CD4-positive, alpha-beta T cell treated with Interleukin-4 for 4 hours (primary cell): ENCODE results near the gene CARD18.

Source experiments
- DNase-seq: peaks from one replicate; pipeline ENCODE4 v3.0.0-alpha.2; 2020

Gene CARD18

GRCh38 chr11:105139669-105140068 is at the start of gene CARD18:
Gene CARD18, minus strand, starts transcription at chr11:105139769. Its CDS starts 43 bp downstream, at chr11:105139726.
- no peak for DNase-seq

- no peak for DNase-seq
Measured at GRCh38 chr11:105183987-105184386, 44.4 kb upstream of the CARD18 start.

DNA sequence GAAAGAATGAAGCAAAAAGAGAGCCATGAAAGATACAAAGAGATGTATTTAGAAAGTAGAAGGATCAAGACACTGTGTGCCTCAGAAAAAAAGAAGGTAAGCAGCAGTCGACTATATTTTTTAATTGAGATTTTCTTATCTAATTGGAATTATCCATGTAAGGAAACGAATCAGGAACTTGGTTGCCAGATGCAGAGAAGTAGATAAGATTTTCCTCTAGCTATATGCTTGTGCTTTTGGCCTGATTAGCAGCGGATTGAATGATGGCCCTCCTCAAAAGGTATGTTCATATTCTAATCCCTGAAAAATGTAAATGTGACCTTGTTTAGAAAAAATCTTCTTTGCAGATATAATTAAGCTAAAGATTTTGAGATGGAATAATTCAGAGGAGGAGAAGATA is 43.9 kb upstream of the CARD18 start:
- DNase-seq = no peak

DNA sequence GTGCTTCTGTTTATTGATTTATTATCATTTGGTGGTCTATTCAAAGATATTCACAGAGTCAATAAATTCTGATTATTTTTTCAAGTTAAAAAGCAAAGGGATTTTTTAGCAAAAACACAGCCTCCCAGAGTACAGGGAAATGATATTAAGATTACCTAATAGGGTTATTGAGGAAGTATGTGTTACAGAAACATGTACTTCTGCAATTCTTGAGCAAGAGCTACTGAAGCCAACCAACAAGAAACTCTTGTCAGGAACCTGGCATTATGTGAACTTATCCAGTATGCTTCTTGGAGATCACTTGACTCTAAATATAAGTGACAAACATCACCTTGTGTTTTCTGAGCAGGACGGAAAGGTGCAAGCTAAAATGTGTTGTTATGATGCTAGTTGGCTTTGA is 42.0 kb upstream of the CARD18 start:
- no peak for DNase-seq

- no peak for DNase-seq
Measured at GRCh38 chr11:105181100-105181499, 41.5 kb upstream of the CARD18 start.

DNA sequence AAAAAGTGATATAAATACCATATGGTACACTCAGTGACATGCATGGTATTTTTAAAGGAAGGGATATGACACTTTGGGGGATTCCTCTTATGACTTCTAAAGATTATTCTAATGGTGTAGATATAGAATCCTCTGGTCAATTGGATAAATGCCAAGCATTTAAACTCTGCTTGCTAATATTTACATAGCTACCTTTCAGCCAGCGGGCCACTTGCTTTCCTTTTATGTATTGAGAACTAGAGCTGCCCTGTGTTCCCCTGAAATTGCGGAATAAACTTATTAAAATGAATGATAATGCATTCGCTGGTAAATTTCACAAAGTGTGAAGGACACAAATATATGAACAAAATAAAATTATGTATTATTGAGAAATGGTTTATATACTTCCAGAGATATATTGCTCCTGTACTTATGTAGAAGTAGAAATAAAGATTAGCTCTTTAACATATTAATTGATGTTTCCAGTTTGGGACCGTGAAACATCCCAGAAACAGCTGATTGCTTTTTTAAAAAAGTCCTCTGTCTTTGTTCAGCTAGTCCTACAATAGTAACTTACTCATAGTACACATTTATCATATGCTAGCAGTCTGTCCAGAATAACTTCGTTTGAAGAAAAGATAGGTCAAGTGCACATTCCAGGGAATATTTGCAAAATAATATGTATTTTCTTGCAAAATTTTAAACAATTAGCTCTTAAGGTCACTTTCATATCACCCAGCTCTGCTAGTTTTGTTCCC is 40.1 kb upstream of the CARD18 start:
- no peak for DNase-seq

DNA sequence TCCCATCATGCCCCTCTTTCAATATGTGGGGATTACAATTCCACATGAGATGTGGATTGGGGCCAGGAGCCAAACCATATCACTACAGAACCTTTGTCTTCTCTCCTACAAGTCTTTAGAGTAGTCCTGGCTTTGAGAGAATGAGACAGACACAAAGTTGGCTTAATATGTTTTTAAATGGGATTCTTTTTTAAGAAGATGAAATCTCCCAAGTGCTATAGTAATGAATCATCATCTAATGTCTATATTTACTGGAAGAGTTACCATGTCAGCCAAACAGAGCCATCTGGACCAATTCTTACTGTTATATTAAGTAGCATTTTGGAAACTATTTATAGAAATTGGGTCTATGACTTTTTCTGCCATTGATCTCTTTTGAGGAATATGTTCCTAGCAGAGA is 38.1 kb upstream of the CARD18 start:
- DNase-seq = no peak

DNA sequence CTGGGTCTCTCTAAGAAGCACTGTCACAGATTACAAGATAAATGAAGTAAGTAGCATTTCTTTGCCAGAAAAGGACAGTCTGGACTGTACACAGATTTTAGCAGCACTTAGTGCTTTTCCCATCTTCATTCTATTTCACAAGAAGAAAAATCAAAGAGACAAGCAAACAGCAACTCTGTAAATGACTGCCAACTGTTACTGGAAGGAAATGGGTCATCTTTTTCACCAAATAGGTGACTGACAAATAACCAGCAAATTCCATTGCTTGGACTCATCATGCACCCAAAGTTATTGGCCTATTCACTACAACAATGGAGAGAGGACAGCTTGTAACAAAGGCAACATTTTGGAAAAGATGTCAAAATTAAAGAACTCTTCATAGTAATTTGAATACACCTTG is 28.9 kb upstream of the CARD18 start:
- DNase-seq = no peak

- DNase-seq = no peak
Measured at GRCh38 chr11:105167244-105167643, 27.7 kb upstream of the CARD18 start.

DNA sequence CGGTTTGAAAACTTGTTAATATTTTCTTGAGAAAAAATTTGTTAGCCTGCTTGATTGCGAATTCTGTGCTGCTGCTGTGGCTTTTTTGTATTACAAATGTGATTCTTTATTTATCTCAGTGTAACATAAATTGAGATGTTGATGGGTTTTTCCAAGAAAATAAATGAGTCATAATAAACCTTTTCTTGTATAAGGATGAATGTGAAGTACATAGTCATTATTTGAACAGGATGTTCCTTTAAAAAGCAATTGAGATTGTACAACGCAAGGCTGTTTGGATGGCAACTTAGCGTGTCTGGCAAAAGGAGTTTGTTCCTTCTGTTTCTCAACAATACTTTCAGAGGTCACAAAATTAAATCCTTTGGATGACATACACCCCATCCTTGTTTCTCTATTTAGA is 24.6 kb upstream of the CARD18 start:
- DNase-seq = no peak

DNA sequence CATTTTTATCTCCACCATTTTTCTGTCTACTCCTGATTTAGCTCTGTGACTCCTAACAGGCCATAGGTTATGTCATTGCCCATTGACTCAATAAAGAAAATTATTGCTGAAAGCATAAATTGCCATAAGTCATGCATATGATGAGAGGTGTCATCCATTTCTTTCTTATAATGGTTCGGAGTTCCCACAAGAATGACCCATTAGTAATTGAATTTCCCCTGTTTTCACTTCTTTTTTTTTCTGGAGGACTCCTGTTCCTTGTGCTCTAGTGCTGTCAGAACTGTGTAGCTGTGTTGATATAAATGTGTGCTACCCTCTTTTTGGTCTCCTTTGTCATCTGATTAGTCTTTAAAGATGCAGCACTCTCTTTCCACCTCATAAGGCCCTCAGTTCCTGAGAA is 22.9 kb upstream of the CARD18 start:
- no peak for DNase-seq

DNA sequence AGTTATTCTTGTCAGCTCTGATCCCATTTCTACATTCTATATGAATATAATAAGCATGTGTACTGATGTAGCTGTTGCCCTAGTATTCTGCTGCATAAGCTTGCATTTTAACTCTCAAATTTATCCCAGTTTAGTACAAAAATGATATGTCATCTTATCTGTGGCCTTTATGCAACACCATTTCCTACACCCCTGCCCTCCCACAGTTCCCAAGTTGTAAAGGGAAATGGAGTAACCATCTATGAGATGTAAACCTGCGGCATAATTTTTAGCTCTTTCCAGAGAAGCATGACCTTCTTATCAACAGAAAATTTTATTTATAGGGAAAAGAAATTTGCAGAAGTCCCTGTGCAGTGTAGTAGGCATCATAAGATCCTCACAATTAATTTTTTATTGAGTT is 18.9 kb upstream of the CARD18 start:
- DNase-seq = no peak

DNA sequence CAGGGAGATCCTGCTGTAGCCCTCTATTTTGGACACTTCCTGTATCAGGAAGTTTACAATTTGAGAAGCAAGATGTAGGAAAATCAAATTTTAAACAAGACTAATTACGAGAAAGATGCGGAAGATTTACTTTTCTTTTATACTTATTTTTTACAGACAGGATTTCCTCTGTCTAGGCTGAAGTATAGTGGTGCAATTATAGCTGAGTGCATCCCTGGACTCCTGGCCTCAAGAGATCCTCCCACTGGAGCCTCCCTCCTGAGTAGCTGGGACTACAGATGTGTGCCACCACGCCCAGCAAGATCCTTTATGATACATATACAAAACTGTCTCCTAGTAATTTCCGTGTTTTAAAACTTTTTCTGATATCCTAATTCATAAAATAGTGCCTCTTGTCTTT is 17.2 kb upstream of the CARD18 start:
- no peak for DNase-seq

GRCh38 chr11:105156231-105156630 is 16.7 kb upstream of the CARD18 start:
- DNase-seq = no peak

DNA sequence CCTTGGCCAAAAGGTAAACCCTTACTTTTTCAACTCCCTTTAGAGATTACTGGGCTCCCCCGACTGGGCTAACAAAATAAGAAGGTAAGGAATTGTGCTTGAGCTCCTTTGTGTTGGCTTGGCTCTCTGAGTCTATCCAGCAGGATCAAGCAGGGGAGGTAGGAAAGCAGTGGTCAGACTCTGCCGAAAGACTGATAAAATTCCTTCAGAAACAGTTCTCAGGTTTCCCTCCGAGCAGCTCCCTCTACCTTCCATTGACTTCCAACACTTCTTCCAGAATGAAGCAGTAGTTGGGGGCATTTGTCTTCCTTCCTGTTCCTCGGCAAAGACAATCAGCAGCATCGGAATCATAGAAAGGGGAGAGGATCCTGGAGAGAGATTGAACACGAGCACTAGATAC is 16.1 kb upstream of the CARD18 start:
- DNase-seq = no peak

GRCh38 chr11:105153392-105153791 is 13.8 kb upstream of the CARD18 start:
- no peak for DNase-seq

DNA sequence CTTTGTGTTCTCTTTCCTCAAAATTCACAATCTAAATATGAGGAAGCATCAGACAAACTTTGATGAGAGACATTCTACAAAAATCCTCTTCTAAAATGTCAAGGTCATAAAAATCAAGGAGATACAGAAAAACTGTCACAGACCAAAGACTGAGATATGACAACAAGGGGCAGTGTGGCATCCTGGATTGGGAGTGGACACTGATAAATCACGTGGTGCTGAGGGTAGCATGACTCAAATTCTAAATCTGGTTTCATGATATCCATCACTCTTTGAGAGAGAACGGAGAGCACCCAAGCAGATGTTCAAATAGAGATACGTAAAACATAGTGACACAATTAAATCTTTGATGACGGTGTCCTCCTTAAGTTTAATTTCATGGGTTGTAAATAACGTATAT is 13.0 kb upstream of the CARD18 start:
- no peak for DNase-seq

- DNase-seq = no peak
Measured at GRCh38 chr11:105152021-105152512, 12.5 kb upstream of the CARD18 start.

DNA sequence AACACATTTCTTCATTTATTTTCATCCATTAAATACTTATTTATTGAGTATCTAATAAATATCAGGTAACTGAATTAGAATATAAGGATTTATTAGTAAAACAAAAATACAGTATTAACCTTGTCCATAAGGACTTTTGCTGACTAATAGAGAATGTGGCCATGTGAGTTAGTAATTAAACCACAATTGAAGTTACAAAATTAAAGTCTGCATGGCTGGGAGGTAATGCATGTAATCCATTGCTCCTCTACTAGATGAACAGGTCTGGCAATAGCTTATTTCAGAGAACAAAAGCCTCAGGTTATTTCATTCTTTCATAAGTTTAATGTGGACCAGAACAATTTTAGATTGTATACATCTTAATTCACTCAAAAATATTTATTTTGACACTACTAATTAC is 9.9 kb upstream of the CARD18 start:
- DNase-seq = no peak

- no peak for DNase-seq
Measured at GRCh38 chr11:105148241-105148640, 8.7 kb upstream of the CARD18 start.

DNA sequence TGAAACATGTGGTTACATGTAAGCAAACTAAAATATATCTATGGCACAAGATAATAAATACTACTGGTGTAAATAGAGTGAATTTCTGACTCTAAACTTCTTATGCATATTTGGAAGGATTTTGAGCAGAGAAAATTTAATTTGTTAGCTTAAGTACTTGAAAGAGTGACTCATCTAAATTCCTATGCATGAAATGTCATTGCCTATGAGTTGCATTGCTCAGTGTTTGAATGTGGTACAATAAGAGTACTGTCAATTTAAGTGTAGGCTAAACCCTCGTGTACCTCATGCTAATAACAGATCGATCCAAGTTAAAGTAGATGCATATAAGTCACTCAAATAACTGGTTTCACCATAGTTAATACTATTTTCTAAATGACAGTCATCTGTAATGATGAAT is 5.3 kb upstream of the CARD18 start:
- no peak for DNase-seq

DNA sequence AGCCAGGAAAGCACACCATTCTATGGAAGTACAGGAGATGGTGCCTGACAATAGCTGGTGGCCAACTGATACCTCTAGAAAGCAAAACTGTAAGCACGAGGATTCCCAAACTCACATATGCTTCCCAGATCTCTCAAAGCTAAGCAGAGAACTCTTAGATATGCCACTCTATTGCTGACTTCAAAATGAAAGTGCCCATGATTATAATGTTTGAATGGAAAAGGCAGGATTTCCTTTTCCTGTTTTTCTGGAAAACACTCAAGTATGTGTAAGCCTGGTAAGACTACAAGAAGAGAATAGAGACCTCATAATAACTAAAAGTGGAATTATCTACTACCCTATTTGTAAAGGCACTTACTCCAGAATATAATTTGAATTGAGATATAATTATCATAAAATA is 2.6 kb upstream of the CARD18 start:
- DNase-seq = no peak

- DNase-seq = no peak
Measured at GRCh38 chr11:105137286-105137685, 2.3 kb downstream of the CARD18 start.

DNA sequence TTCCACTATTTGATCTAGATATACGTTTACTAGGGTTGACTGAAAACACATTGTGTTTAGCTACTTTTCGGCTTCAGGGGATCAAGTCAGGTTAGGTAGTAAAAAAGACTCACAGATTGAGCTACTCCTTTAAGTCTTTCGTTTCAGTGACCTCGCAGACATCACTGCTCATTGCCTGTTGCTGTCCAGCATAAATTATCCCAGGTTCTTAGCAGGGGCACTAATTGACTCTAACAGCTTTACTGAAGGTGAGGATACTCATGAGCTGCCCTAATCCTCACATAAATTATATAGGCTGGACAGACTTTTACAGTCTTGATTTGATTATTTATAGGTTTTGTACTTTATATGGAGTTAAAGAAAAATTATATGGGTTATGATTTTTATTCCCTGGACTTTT is 3.7 kb downstream of the CARD18 start:
- DNase-seq = no peak
